K562 (cell line): ENCODE measurements around the gene DIP2B.

Experiments
- CSDE1 ChIP-seq, 2 experiments: fragments of 450-650 bp; IDR thresholded peaks; 2 replicates each; pipeline ENCODE4 v1.6.1; 2016; ENCODE audit warnings: mild to moderate bottlenecking in 1 of 2
- CTCF ChIP-seq, 3 experiments: IDR thresholded peaks in 2 of 3; conservative IDR thresholded peaks in 1 of 3; 2 replicates each; pipeline ENCODE4 v1.5.1; 2011 to 2012; ENCODE audit warnings: low read length in 3 of 3, mild to moderate bottlenecking in 3 of 3, control low read depth in 2 of 3, improper control_type of control experiment in 1 of 3, inconsistent platforms in 1 of 3, low read depth in 1 of 3, mixed read lengths in 1 of 3, moderate library complexity in 1 of 3; ENCODE audit not compliant: insufficient read depth in 2 of 3
- FUS ChIP-seq: fragments of 200-400 bp; formaldehyde crosslinking; optimal IDR thresholded peaks from 2 replicates; pipeline ENCODE3; 2017; ENCODE audit warnings: low read depth, low read length
- MAFK ChIP-seq: IDR thresholded peaks from 2 replicates; pipeline ENCODE4 v1.6.1; 2011; ENCODE audit warnings: low read length, improper control_type of control experiment
- MEIS2 ChIP-seq: fragments of 450-650 bp; IDR thresholded peaks from 2 replicates; pipeline ENCODE4 v1.6.1; 2014; ENCODE audit warnings: mild to moderate bottlenecking; ENCODE audit not compliant: partially characterized antibody
- NFATC3 ChIP-seq: fragments of 450-650 bp; IDR thresholded peaks from 2 replicates; pipeline ENCODE4 v1.6.1; 2017; ENCODE audit warnings: mild to moderate bottlenecking
- POLR2A ChIP-seq: fragments of 450-650 bp; conservative IDR thresholded peaks from 2 replicates; pipeline ENCODE4 v1.6.1; 2016
- REST ChIP-seq, 2 experiments: fragments of 450-650 bp; formaldehyde crosslinking in 1 of 2; IDR thresholded peaks; 2 replicates each; pipeline versions ENCODE4 v1.4.0 to v1.6.1; 2014 to 2020; ENCODE audit warnings: mild to moderate bottlenecking in 2 of 2, borderline replicate concordance in 1 of 2, low read depth in 1 of 2
- SMARCC2 ChIP-seq: fragments of 450-650 bp; IDR thresholded peaks from 2 replicates; pipeline ENCODE4 v1.6.1; 2017; ENCODE audit warnings: antibody characterized with exemption, moderate library complexity, mild to moderate bottlenecking, low read depth
- SP1 ChIP-seq: sonication (generic); formaldehyde crosslinking; IDR thresholded peaks from 2 replicates; pipeline ENCODE4 v1.8.1; 2022; ENCODE audit warnings: mild to moderate bottlenecking, missing genetic modification reagents
- VEZF1 ChIP-seq: fragments of 200-800 bp; sonication (Bioruptor generic); IDR thresholded peaks from 2 replicates; pipeline ENCODE4 v1.6.1; 2017; ENCODE audit warnings: missing genetic modification characterization, missing compliant biosample characterization
- ZNF184 ChIP-seq: sonication (generic); formaldehyde crosslinking; IDR thresholded peaks from 2 replicates; pipeline ENCODE4 v1.5.0; 2020; ENCODE audit warnings: missing genetic modification reagents
- ZNF232 ChIP-seq: sonication (generic); formaldehyde crosslinking; IDR thresholded peaks from 2 replicates; pipeline ENCODE4 v1.8.0; 2022; ENCODE audit warnings: mild to moderate bottlenecking, missing genetic modification reagents

GRCh38 chr12:50678650-50679365 is 174.0 kb downstream of the DIP2B start:
- TF ChIP-seq MEIS2 = no peak
- no peak for TF ChIP-seq SMARCC2
- TF ChIP-seq CSDE1 (IDR thresholded peaks at IDR 0.05) = no peak
- no peak for TF ChIP-seq ZNF232 (CRISPR knock-in tag)
- no peak for TF ChIP-seq ZNF184
- TF ChIP-seq POLR2A = no peak
- no peak for TF ChIP-seq CTCF (IDR thresholded peaks at IDR 0.05 in 2 of 3, conservative IDR thresholded peaks at IDR 0.05 in 1 of 3; ENCODE audit: insufficient read depth in 2 of 3, low read depth in 1 of 3, low read length in 3 of 3)
- TF ChIP-seq NFATC3 = no peak
- TF ChIP-seq MAFK = no peak
- TF ChIP-seq REST (IDR thresholded peaks at IDR 0.05; ENCODE audit: borderline replicate concordance) = no peak
- no peak for TF ChIP-seq REST (CRISPR knock-in tag; IDR thresholded peaks at IDR 0.05; ENCODE audit: low read depth)
- no peak for TF ChIP-seq FUS
- no peak for TF ChIP-seq SP1 (CRISPR knock-in tag)
- TF ChIP-seq VEZF1 = no peak
